ENCODE data around the gene EXOC1L.
"Not testable (repeated sequence)": the region's sequence is repeated elsewhere in the genome, so short reads cannot be mapped to it uniquely, and the experiment has no call there.

The EXOC1L gene

DNA sequence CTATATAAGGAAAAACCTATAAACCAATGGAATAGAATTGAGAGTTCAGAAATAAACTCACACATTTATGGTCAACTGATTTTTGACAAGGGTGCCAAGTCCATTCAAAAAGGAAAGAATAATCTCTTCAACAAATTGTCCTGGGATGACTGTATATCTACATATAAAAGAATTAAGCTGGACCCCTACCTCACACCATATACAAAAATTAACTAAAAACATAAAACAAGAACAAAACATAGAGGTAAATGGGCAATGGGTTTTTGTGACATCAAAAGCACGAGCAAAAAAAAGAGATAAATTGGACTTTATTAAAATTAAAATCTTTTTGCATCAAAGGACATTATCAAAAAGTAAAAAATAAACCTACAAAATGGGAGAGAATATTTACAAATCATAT lies 18.3 kb downstream of the EXOC1L start:
- DNase-seq (ENCODE audit: low read depth in 4 of 4, low spot score in 1 of 4) = no peak

GRCh38 chr4:55838356-55838755 lies 18.8 kb downstream of the EXOC1L start:
- no peak for DNase-seq (ENCODE audit: low read depth in 4 of 4, low spot score in 1 of 4)

GRCh38 chr4:55838952-55839351 lies 19.4 kb downstream of the EXOC1L start:
- DNase-seq (ENCODE audit: low read depth in 4 of 4, low spot score in 1 of 4) = no peak

DNA sequence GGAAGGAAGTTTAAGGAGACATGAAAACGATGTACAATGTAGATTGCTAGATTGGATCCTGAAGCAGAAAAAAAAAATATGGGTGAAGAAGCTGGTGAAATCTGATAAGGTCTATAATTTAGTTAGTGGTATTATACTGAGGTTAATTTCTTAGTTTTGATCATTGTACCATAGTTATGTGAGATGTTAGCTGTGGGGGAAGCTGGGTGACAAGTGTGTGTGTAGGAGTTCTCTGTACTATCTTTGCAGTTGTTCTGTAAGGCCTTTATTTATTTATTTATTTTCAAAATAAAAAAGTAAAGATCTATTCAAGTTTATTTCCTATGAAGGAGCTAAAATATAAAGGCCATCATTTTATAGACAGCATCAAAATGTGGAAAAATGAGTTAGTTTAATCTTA lies 21.4 kb downstream of the EXOC1L start:
- no peak for DNase-seq (ENCODE audit: low read depth in 4 of 4, low spot score in 1 of 4)

GRCh38 chr4:55841373-55842239 lies 22.0 kb downstream of the EXOC1L start:
- DNase-seq (ENCODE audit: low read depth in 4 of 4, low spot score in 1 of 4) = not testable (repeated sequence)

DNA sequence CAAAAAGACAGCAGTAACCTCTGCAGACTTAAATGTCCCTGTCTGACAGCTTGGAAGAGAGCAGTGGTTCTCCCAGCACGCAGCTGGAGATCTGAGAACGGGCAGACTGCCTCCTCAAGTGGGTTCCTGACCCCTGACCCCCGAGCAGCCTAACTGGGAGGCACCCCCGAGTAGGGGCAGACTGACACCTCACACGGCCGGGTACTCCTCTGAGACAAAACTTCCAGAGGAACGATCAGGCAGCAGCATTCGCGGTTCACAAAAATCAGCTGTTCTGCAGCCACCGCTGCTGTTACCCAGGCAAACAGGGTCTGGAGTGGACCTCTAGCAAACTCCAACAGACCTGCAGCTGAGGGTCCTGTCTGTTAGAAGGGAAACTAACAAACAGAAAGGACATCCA lies 22.7 kb downstream of the EXOC1L start:
- not testable (repeated sequence) for DNase-seq (ENCODE audit: low read depth in 4 of 4, low spot score in 1 of 4)

DNA sequence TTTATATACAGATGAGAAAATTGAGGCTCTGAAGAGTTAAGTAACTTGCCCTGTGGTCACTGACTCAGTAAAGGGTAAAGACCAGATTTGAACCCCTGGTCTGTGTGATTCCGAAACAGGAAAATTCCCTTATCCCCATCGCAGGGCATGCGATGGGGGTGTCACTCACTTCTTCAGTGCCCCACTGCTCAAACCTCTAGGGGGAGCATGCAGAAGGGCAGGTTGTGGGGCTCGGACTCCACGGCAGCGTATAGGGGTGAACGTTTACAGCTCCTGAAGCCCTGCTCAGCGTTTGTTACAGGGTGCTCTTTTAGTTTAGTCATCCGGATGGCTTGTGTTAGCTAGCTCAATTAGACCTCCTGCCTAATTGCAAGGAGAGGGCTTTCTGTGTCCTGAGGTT lies 30.1 kb downstream of the EXOC1L start:
- no peak for DNase-seq (ENCODE audit: low read depth in 4 of 4, low spot score in 1 of 4)

- DNase-seq (ENCODE audit: low read depth in 4 of 4, low spot score in 1 of 4) = no peak
Observed at GRCh38 chr4:55851885-55852284, 32.3 kb downstream of the EXOC1L start.

DNA sequence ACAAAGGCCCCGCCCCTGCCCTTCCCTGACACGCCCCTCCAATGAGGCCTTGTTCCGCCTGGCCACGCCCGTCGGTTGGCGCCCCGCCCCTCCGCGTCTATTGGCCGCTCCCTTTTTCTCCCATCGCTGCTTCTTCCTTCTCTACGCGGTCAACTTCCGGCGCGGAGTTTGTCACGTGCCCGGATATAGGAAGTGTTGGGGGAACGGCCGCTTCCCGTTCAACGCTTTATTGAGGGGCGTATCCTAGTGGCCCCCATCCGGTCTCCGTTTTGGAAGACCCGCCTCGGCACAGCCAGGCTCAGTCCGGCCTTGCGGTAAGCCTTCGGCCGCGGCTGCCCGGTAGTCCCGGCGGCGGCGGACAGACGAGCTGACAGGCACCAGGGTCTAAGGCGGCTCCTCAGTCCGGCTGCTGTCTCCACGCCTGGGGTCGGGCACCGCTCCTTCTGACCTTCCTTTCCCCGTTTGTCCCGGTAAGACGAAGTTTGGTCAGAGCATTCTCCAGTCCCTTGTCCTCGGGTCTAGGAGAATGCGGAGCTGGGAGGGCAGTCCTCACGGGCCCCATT lies 34.0 kb downstream of the EXOC1L start, which contains the start of gene EXOC1:
EXOC1 (plus strand) TSS at position 165 of the 563 bp plus-strand sequence. CDS start 4,676 bp downstream, outside the sequence.
- peak; percentile 97 to 99 (median 97) for DNase-seq (ENCODE audit: low read depth in 4 of 4, low spot score in 1 of 4)

DNA sequence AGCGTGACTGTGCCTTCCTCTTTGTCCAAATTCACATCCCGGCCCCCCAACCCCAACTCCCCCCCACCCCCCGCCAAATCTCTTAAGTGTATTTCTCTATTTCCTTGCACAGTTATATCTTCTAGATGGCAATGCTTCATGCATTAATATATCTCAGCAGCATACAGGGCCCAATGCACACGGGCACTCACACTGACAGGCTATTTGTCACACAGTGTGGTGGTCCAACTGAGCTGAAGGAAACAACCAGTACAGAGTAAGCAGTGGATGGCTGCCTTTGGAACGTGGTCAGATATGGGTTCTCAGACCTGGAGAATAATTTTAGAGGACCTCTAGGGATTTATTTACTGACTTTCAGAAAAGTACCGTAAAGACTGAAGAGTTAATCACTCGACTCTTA lies 34.5 kb downstream of the EXOC1L start:
- no peak for DNase-seq (ENCODE audit: low read depth in 4 of 4, low spot score in 1 of 4)

DNA sequence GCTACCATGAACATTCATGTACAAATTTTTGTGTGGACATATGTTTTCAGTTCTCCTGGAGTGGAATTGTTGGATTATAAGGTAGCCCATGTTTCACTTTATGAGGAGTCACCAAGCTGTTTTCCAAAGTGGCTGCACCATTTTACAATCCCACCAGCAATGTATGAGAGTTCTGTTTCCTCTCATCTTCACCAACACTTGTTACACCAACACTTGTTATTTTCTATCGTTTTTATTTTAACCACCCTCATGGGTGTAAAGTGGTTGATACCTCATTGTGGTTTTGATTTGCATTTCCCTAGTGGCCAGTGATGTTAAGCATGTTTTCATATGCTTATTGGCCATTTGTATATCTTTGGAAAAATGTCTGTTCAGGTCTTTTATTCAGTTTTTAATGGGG lies 38.0 kb downstream of the EXOC1L start:
- DNase-seq (ENCODE audit: low read depth in 4 of 4, low spot score in 1 of 4) = no peak

DNA sequence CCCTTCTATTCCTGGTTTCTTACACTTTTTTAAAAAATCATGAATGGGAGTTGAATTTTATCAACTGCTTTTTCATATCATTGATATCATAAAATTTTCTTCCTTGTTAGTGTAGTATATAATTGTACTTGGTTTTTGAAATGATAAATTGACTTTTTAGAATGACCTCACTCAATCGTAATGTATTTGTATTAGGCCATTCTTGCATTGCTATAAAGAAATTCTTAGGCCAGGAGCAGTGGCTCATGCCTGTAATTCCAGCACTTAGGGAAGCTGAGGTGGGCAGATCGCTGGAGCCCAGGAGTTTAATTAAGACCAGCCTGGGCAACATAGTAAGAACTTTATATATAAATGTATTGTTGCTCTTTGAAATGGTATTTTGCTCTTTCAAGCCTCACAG lies 40.1 kb downstream of the EXOC1L start:
- DNase-seq (ENCODE audit: low read depth in 4 of 4, low spot score in 1 of 4) = no peak

GRCh38 chr4:55864577-55865223 lies 45.1 kb downstream of the EXOC1L start:
- DNase-seq (ENCODE audit: low read depth in 4 of 4, low spot score in 1 of 4) = no peak

GRCh38 chr4:55865228-55865806 lies 45.7 kb downstream of the EXOC1L start:
- no peak for DNase-seq (ENCODE audit: low read depth in 4 of 4, low spot score in 1 of 4)

- DNase-seq (ENCODE audit: low read depth in 4 of 4, low spot score in 1 of 4) = no peak
Observed at GRCh38 chr4:55866290-55866907, 46.8 kb downstream of the EXOC1L start.

GRCh38 chr4:55866973-55867574 lies 47.5 kb downstream of the EXOC1L start:
- DNase-seq (ENCODE audit: low read depth in 4 of 4, low spot score in 1 of 4) = no peak

- DNase-seq (ENCODE audit: low read depth in 4 of 4, low spot score in 1 of 4) = no peak
Observed at GRCh38 chr4:55868581-55869090, 49.0 kb downstream of the EXOC1L start.

DNA sequence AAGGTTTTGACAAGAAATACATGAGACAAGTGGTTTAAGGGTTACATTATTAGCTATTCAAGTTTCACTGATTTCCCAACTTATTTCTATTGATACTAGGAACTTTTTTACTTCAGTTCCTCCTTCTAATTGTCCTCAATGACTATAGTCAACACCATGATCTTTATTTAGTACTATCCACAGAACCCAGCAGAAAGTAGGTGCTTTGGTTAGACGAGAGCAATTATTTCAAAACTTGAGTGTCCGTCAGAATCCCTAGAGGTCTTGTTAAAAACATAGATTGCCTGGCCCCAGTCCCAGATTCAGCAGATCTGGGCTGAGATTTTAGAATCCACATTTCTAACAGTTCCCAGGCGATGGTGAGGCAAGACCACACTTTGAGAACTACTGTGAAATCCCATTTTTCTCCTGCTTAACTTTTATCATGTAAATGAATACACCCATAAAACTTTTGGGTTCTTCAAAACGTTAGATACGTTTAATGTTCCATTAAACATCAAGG lies 51.8 kb downstream of the EXOC1L start:
- no peak for DNase-seq (ENCODE audit: low read depth in 4 of 4, low spot score in 1 of 4)

DNA sequence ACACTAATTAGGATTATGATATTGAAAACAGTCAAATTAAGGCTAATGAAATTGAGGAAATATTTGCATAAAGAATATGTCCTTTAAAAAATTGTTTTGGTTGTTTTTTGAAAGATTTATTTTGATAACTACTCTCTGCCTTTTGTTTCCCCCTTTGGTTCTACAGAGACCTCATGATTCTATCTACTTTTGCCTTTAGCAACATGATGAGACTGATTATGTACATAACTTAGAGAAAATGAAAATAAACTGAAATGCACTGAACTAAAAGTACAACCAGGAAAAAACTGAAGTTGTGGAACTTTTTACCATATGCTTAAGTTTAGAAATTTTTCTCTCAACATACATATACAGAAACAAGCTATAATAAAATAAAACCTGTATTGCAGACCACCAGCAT lies 55.2 kb downstream of the EXOC1L start:
- no peak for DNase-seq (ENCODE audit: low read depth in 4 of 4, low spot score in 1 of 4)

GRCh38 chr4:55876387-55876786 lies 56.8 kb downstream of the EXOC1L start:
- no peak for DNase-seq (ENCODE audit: low read depth in 4 of 4, low spot score in 1 of 4)

Measured in stimulated activated CD4-positive, alpha-beta T cell treated with anti-CD3 and anti-CD28 coated beads, Interleukin-1b, Interleukin-23, amount 100 ng/mL, for 24 hours (primary cell).